ENCODE data around the gene TMEM235. TPM values are rescaled to one million over a fixed set of nuclear protein-coding genes. Genes with fewer than 3 reads are reported as not detected.

TMEM235 gene
- total and polyA plus RNA-seq, 9 of the 15 experiments (the other 6 are each of a cell fraction or from before 2014, with no cell fraction given) = not detected

GRCh38 chr17:78186692-78187595 lies 44.5 kb upstream of the TMEM235 start, which contains the start of the genes AFMID and TK1 (continued):
- TF ChIP-seq SIX5 (IDR thresholded peaks at IDR 0.05; ENCODE audit: borderline replicate concordance in 1 of 2, insufficient read depth in 1 of 2, low read depth in 1 of 2, low read length in 2 of 2) = no peak; a peak in 1 of 4 replicates
- TF ChIP-seq NCOA1 (IDR thresholded peaks at IDR 0.05; ENCODE audit: low read depth) = 0 out of 2 replicates have a peak, but pooled peaks have one; percentile 15
- no peak; the same call in 1 of the 2 replicates for TF ChIP-seq GATAD2B (IDR thresholded peaks at IDR 0.05; ENCODE audit: borderline replicate concordance)
- peak; percentile 87 for TF ChIP-seq ASH1L (IDR thresholded peaks at IDR 0.05; ENCODE audit: borderline replicate concordance, low read depth, partially characterized antibody)
- no peak for TF ChIP-seq ZFP30 (CRISPR knock-in tag; IDR thresholded peaks at IDR 0.05; ENCODE audit: borderline replicate concordance)
- TF ChIP-seq ZNF174 (CRISPR knock-in tag; IDR thresholded peaks at IDR 0.05) = no peak
- peak; percentile 95 for TF ChIP-seq SAP30 (IDR thresholded peaks at IDR 0.05; ENCODE audit: borderline replicate concordance, insufficient read depth, low read depth, low read length, poor library complexity, severe bottlenecking)
- TF ChIP-seq RFX1 (IDR thresholded peaks at IDR 0.05) = no peak
- TF ChIP-seq SMARCA5 (IDR thresholded peaks at IDR 0.05) = no peak
- TF ChIP-seq ATF1 (CRISPR knock-in tag; IDR thresholded peaks at IDR 0.05) = no peak
- peak; percentile 80 for TF ChIP-seq ATF1 (tag; IDR thresholded peaks at IDR 0.05)
- TF ChIP-seq PML (IDR thresholded peaks at IDR 0.05; ENCODE audit: low read length) = peak; percentile 86
- TF ChIP-seq ZNF217 (CRISPR knock-in tag; IDR thresholded peaks at IDR 0.05) = no peak
- TF ChIP-seq TAF7 (tag; IDR thresholded peaks at IDR 0.05) = peak; percentile 49; the same call in 1 of the 2 replicates
- no peak; the same call in 1 of the 2 replicates for TF ChIP-seq ZNF707 (CRISPR knock-in tag; conservative IDR thresholded peaks at IDR 0.05)
- peak; percentile 68 for TF ChIP-seq SOX6 (IDR thresholded peaks at IDR 0.05)
- no peak for TF ChIP-seq ELK1 (CRISPR knock-in tag; IDR thresholded peaks at IDR 0.05)
- peak; percentile 87 for TF ChIP-seq POLR2B (IDR thresholded peaks at IDR 0.05; ENCODE audit: low read depth, partially characterized antibody)
- TF ChIP-seq RBM15 (IDR thresholded peaks at IDR 0.05; ENCODE audit: insufficient read depth, low read length) = no peak
- TF ChIP-seq GTF3C2 (IDR thresholded peaks at IDR 0.05; ENCODE audit: borderline replicate concordance, extremely low read depth, insufficient read length) = no peak
- TF ChIP-seq CHD1 (IDR thresholded peaks at IDR 0.05; ENCODE audit: low read length) = peak; percentile 79
- TF ChIP-seq STAG1 (CRISPR knock-in tag; IDR thresholded peaks at IDR 0.05; ENCODE audit: borderline replicate concordance) = no peak
- TF ChIP-seq SMARCE1 (IDR thresholded peaks at IDR 0.05) = peak; percentile 26; the same call in 1 of the 2 replicates
